NCI-H524 treated with DMSO at 0.1 percent for 48 hours (cell line): ENCODE data around the gene NR2F6.
"Not testable (repeated sequence)": the region's sequence is repeated elsewhere in the genome, so short reads cannot be mapped to it uniquely, and the experiment has no call there.

Source experiments
- DNase-seq: peaks from one replicate; lab custom pipeline; 2025; lab: John Stamatoyannopoulos, UW

Gene NR2F6

DNA sequence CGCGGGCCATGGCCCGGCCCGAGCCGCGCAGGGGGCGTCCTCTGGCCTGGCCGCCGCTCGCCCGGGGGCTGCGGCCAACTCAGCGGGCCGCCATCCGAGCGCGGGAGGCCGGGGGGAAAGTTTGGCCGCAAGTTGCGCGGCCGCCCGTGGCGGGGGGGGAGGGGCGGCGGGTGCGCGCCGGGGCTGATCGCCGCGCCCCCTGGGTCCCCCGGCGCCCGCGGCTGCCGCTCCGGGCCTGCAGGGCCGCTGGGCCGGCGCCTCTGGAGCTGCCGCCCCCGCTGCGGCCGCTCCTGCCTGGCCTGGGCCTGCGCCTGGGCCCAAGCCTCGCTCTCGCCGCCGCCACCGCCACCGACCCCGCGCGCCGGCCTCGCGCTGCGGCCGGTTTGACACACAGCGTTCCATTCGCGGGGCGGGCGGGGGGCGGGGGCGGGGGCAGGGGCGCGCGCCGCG lies at the start of gene NR2F6:
TSS of gene NR2F6 (minus strand) at position 385 of the 450 bp plus-strand sequence. CDS start 699 bp downstream, outside the sequence.
- DNase-seq, result no peak

DNA sequence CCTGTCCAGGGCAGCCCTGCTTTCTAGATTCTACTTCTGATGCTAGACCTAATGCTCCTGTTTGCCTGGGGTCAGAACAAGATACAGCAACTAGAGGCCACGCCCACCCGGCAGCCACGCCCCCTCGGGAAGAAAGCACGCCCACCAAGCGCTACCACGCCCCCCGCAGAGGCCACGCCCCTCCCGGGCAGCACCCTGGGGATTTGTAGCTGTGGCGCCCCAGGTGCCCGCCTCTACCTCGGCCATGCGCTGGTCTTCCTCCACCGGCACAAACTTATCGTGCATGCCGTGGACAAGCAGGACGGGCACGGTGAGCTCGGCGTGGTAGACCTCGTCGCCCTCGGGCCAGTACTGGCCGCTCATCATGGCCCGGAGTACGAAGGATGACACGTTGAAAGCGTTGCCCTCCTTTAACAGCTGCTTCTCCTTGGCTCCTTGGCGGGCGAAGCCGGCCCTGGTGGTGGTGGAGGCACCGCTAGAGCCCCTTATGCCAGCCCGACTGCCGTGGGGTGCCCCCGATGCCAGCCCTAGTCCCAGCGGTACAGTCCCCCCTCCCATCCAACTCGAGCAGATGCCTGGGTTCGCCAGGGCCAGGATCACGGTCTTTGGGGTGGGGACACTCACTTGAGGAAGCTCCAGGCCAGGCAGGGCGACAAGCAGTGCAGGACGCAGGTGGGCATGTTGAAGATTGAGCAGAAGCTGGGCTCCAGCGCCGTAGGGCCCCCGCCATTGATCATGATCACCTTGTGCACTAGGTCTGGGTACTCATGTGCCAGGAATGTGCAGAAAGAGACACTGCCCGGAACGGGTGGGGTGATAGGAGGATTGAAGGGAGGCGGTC lies 48.6 kb upstream of the NR2F6 start:
- no peak for DNase-seq

DNA sequence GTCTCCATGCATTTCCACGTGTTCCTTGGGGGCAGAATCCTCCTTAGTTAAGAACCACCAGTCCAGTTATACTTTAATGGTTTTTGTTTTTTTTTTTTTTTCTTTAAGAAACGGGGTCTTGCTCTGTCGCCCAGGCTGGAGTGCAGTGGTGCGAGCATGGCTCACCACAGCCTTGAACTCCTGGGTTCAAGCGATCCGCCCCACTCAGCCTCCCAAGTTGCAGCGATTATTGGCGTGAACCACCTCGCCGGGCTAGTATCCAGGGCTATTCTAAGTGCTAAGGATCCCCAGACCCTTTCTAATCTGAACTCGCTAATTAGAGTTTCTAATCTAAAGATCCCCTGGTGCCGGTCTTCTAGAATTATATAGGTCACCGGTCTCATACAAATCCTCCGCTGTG lies 47.9 kb upstream of the NR2F6 start:
- no peak for DNase-seq

DNA sequence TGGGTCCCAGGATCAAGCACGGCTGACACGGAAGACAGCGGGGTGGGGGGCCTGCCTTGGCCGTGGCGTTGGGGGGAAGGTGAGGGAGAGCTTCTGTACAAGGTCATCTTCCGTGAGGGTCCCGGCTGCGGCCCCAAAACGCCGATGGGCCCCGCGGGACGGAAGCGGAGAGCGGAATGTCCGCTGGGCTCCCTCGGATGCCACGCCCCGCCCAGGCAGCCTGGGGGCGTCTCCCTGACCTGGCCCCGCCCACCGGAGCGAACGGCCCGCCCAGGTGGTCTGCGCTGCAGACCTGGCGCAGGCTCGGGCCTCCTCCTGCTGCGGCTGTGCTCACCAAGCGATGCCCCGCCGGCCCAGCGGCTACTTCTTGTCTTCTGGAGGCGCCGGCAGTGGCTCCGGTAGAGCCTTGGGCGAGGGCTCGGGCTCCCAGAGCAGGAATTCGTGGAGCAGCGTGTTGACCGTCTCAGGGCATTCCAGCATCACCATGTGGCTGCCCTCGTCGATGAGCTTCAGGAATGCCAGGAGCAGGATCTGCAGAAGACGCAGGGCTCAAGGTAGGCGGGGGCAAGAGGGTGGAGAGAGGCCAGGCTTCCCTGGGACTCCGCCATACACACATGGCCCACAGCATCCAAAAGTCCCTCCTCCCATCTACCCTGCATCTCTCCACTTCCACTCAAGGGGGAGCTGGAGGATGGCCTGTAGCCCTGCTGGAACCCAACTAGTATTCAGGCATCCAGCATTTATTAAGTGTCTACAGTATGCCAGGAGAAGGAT lies 46.8 kb upstream of the NR2F6 start:
- DNase-seq, result peak; percentile 67

DNA sequence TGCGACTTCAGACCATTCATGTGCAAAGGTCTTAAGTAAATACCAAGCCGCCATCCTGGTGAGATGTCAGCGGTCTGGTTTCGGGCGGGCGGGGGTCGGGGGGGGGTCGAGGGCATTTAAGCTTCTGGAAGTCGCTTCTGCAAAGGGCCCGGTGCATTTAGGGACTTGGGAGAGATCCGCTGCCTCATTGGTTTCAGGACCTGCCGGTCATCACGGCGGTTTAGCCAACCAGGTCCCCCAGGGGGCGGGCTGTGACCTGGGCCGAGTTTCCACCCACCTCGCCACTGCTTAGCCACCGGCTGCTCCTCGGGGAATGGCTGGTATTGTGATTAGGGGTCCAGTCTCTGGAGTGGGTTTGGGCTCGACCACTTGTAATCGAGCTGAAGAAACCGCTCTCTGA lies 43.8 kb upstream of the NR2F6 start:
- DNase-seq, result no peak

DNA sequence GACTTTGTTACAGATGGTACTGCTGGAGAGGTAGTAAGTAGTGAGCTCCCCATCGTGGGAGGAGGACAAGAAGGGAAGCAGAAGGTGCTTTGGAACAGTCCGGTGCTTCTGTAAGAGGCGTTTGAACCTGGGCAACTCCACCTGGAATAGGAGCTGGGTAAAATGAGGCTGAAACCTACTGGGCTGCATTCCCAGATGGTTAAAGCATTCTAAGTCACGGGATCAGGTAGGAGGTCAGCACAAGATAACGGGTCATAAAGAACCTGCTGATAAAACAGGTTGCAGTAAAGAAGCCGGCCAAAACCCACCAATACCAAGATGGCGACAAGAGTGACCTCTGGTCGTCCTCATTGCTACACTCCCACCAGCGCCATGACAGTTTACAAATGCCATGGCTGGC lies 41.0 kb upstream of the NR2F6 start:
- no peak for DNase-seq

DNA sequence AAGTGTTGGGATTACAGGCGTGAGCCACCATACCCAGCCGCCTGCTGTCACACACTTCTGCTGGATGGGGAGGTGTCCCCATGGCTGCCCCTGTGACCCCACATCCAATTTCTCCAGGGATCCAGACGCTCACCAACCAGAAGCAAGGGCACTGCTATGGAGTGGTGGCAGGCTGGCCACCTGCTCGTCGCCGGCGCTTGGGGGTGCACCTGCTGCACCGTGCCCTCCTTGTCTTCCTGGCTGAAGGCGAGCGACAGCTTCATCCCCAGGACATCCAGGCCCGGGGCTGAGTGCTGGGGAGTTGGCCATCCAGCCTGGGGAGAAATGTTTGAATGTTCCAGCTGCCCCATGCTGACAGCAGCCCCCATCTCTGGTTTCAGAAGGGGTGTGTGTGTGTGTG lies 40.5 kb upstream of the NR2F6 start:
- no peak for DNase-seq

DNA sequence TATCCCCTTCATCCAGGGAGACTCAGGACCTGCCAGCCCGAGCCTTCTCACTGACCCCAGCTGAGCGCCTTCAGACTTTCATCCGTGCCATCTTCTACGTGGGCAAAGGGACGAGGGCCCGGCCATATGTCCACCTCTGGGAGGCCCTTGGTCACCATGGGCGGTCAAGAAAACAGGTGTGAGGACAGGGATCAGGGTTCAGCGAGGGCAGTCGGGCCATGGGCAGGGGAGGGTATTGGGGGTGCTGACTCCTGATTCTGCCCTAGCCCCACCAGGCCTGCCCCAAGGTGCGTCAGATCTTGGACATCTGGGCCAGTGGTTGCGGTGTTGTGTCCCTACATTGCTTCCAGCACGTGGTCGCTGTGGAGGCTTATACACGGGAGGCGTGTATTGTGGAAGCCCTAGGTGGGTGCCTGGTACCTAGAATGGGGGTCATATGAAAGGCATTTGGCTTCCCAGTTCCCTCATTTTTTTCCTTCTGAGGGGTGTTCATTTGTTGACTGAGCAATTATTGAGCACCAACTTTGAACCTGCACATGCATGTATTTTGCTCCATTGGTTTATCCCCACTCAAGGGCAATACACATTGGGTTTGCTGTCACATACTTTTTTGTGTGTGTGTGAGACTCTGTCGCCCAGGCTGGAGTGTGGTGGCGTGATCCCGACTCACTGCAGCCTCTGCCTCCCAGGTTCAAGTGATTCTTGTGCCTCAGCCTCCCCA lies 39.9 kb upstream of the NR2F6 start:
- DNase-seq, result no peak

DNA sequence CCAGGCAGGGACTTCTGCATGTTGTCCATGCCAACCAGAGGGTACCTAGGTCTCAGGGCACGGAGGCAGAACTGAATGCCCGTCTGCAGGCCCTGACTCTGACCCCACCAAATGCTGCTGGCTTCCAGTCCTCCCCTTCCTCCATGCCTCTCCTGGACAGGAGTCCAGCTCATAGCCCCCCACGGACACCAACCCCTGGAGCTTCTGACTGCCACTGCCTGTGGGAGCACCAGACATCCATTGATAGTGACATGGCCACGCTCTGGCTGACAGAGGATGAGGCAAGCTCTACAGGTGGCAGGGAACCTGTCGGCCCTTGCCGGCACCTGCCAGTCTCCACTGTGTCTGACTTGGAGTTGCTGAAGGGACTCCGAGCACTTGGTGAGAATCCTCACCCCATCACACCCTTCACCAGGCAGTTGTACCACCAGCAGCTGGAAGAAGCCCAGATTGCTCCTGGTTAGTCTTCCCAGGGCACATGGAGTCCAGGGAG lies 37.8 kb upstream of the NR2F6 start:
- no peak for DNase-seq

DNA sequence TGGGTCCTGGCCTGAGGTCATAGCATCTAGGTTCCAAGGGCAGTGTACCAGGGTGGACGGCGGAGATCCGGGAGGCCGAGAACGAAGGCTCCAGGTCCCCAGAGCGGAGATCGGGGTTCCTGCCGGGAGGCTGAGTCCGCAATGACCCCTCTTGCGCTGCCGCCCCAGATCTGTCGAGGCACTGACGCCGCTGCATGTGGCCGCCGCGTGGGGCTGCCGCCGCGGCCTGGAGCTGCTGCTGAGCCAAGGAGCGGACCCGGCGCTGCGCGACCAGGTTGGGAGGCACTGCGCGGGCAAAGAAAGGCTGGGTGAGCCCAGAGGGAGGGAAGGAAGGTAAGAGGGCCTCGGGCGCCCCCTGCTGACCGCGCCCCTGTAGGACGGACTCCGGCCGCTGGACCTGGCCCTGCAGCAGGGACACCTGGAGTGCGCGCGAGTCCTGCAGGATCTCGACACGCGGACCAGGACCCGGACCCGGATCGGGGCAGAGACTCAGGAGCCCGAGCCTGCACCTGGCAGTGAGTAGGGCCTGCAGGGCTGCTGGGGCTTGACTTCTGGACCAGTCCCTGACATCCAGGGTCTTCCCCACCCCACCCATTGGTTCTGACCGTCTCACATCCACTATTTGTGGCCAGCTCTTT lies 36.9 kb upstream of the NR2F6 start:
- DNase-seq, result peak; percentile 66

DNA sequence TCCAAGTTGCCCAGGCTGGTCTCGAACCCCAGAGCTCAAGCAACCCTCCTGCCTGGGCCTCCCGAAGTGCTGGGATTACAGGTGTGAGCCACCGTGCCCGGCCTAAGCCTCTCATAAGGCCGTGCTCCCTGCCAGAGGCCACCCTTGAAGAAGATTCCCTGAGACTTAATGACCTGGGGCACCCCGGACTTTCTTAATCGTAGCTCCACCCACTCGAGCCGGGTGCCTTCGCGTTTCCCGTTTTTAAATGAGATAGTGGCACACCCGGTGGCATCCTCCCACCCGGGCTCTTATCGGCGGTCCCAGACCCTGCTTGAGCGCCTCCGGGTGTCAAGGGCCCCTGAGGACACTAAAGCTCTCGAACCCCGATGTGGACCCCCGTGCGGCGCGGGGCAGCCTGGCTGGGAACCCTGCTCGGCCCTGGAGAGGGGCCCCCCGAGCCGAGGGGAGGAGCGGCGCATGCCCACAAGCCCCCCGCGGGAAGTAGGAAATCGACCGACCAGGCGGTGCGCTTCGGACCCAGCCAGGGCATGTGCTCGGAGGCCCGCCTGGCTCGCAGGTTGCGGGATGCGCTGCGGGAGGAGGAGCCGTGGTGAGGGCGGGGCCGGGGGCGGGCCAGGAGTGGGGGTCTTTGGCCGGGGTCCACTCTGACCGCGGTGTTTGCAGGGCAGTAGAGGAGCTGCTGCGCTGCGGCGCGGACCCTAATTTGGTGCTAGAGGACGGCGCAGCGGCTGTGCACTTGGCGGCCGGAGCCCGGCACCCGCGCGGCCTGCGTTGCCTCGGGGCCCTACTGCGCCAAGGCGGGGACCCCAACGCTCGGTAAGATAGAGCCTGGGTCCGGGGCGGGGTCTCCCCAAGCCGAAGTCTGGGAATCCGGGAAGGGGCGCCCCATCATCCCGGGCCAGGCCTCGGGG lies 35.9 kb upstream of the NR2F6 start, which contains the start of gene ANKLE1:
TSS of gene ANKLE1 (plus strand) at position 511 of the 914 bp plus-strand sequence. CDS start at position 531, 20 bp downstream.
- no peak for DNase-seq

DNA sequence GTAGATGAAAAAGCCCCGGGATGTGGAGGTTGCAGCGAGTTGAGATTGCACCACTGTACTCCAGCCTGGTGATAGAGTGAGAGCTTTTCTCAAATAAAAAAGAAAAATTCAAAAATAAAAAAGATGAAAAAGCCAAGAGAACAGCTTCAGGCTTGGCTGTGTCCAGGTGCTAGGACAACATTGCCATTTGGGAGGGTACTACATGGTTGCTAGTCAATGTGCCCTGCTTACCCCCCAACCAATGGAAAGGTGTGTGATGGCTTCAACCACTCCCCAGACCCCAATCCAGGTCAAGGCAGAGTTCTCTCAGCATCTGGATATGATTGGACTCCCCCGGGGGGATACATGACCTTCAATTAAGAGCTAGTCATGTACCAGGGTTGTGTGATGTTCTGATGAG lies 33.7 kb upstream of the NR2F6 start:
- no peak for DNase-seq

DNA sequence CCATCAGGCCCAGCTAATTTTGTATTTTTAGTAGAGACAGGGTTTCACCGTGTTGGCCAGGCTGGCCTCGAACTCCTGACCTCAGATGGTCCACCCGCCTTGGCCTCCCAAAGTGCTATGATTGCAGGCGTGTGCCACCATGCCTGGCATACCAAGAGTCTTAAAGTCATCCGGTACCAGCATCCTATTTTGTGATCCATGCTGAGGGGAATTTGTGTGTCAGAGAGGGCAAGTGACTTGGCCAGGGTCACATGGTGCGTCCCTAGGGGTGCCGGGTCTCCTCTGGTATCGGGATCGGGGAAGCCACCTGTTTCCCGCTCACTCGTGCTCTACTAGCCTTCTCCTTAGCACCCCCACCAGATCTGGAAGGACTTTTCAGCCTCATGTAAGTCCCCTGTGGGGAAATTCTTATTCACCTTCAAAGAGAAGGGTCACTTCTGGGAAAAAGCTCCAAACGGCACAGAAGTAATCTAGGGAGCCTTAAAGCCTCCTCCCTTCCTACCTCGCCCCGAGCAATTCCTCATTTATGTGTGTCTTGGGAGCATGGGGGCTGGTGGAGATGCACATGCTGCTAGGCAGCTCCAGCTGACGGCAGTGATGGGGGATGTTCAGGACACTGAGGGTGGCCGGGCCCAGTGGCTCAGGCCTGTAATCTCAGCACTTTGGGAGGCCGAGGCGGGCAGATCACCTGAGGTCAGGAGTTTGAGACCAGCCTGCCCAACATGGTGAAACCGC lies 29.9 kb upstream of the NR2F6 start:
- no peak for DNase-seq

DNA sequence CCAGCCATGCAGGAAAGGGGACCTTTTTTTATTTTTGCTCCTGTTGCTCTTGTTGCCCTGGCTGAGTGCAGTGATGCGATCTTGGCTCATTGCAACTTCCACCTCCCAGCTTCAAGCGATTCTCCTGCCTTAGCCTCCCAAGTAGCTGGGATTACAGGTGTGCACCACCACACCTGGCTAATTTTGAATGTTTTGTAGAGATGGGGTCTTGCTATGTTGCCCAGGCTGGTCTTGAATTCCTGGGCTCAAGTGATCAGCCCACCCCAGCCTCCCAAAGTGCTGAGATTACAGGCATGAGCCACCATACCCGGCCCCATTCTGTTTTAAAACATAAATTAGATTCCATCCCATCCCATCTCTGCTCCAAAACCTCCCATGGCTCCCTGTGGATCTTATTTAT lies 29.2 kb upstream of the NR2F6 start:
- not testable (repeated sequence) for DNase-seq

DNA sequence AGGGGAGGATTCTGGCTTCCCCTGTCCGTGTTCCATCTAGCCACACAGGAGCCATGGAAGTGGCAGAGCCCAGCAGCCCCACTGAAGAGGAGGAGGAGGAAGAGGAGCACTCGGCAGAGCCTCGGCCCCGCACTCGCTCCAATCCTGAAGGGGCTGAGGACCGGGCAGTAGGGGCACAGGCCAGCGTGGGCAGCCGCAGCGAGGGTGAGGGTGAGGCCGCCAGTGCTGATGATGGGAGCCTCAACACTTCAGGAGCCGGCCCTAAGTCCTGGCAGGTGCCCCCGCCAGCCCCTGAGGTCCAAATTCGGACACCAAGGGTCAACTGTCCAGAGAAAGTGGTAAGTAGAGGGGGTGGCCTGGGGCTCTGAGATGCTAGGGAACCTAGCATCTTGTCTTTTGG lies 23.0 kb upstream of the NR2F6 start:
- no peak for DNase-seq

DNA sequence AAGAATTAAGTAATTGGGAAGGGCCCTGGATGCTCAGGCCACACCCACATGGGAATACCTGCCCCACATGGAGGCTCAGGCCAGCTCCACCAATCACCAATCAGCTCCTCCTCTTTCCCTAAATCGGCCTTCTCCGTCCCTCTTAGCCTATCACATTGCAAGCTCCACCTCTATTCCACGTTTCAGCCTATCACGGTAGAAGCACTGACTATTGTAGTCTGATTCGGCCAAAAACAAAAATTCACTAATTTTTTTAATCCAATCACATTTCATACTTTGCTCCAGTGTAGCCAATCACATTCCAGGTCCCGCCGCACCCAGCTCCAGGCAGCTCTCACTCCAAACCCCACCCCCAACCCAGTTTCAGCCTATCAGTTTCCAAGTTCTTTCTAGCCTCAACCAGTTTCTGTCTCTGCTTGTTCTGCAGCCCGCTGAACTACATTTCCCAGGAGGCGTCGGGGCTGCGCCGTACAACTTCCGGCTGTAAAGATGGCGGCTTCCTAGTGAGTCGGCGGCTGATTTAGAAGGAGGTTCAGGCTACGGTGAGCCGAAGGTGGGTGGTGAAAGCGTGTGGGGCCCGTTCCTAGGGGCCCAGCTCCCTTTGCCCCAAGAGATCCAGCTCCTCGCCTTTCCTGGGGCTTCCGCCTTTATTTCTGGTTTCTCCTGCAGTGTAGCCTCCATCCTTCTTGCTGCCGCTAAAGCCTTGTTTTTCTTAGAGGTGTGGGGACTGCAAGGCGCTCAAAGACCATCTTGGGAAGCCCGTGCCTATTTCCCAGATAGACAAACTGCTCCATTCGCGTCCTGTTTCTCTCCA lies 21.5 kb upstream of the NR2F6 start, which contains the start of gene BABAM1:
TSS of gene BABAM1 (plus strand) at position 469 of the 814 bp plus-strand sequence. CDS start 1,364 bp downstream, outside the sequence.
- peak; percentile 100 for DNase-seq

DNA sequence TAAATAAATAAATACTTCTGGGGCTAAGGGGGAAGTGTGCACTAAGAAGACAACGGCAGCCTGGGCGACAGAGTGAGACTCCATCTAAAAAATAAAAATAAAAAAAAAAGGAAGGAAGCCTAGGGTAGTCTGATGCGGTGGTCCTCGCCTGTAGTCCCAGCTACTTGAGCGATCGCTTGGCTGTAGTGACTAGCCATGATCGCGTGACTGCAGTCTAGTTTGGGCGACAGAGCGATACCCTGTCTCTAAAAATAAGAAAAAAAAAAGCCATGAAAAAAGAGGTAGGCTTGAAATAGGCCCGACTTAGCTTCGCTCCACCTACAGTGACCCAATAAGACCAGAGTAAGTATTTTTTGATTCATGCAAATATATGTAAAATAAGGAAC lies 20.9 kb upstream of the NR2F6 start:
- no peak for DNase-seq

DNA sequence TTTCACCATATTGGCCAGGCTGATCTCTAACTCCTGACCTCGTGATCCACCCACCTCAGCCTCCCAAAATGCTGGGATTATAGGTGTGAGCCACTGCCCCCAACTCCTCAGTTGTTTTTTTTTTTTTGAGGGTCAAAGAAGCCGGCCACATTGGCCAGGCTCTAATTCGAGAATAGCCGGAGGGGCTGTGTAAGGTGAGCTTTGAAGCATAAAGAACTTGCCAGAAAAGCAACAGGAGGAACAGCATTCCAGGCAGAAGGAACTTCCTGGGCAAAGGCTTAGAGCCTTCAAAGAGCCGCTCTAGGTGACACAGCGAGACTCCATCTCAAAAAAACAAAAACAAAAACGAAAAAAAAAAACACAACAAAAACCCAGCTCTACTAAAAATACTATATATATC lies 20.3 kb upstream of the NR2F6 start:
- DNase-seq, result no peak

DNA sequence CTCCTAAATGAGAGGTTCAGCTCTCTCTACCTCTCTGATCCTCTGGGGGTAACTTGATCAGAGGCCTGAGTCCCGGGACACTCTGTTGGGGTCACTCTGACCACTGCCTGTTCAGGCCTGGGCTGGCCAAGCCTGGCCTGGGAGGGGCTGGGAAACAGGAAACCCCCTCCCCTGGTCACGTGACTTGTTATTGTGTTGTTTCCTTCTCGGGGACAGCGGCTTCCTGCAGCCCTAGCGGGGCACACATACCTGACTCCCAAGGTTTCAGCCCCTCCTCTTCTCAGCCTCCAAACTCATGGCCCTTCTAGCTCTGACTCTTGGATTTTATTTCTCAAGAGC lies 18.9 kb upstream of the NR2F6 start, which contains the start of gene USHBP1:
TSS of gene USHBP1 (minus strand) at position 105 of the 339 bp plus-strand sequence. CDS start 446 bp downstream, outside the sequence.
- DNase-seq, result no peak
